Colon (tissue), 2 donors: Measurements from ENCODE around the gene ARHGEF12.
"Not testable (repeated sequence)": the region's sequence is repeated elsewhere in the genome, so short reads cannot be mapped to it uniquely, and the experiment has no call there.

Experiments used
- FAIRE-seq: peaks from 2 replicates; lab custom pipeline; 2012; peaks lifted over from hg19 to GRCh38; lab: Jason Lieb, UNC
- donor health status: control.
- donor health status: control.

The ARHGEF12 gene

GRCh38 chr11:120499859-120500258 is 163.6 kb downstream of the ARHGEF12 start:
- FAIRE-seq, result no peak

GRCh38 chr11:120500414-120501071 is 164.3 kb downstream of the ARHGEF12 start:
- no peak for FAIRE-seq

- no peak for FAIRE-seq
These were observed 165.2 kb downstream of the ARHGEF12 start for GRCh38 chr11:120501440-120501839.

DNA sequence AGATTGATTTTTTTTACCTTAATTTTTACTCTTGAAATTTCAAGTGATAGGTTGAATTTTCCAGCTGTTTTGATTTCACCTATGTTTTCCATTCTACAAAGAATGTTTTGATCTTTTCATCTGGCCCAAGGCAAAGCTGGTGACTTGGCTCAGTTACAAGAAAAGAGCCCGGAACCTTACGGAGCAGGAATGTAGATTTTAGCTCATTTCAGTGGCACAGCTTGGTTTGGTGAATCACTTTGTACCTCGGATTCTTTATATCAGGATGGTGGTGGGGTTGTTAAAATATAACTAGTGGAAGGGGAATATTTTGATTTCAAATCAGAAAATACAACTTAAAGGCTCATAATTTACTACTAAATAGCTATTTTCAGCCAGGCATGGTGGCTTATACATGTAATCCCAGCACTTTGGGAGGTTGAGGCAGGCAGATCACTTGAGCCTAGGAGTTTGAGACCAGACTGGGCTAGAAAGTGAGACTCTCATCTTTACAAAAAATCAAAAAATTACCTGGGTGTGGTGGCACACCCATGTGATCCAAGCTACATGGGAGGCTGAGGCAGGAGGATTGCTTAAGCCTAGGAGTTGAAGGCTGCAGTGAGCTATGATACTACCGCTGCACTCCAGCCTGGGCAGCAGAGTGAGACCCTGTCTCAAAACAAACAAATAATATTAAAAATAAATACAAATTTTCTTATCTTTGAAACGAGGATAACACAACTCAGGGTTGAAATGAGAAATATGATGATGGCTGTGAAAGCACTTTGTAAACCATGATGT is 166.0 kb downstream of the ARHGEF12 start:
- FAIRE-seq, result no peak

- not testable (repeated sequence) for FAIRE-seq
These were observed 167.3 kb downstream of the ARHGEF12 start for GRCh38 chr11:120503529-120503928.

- FAIRE-seq, result no peak
These were observed 169.7 kb downstream of the ARHGEF12 start for GRCh38 chr11:120505801-120506425.

DNA sequence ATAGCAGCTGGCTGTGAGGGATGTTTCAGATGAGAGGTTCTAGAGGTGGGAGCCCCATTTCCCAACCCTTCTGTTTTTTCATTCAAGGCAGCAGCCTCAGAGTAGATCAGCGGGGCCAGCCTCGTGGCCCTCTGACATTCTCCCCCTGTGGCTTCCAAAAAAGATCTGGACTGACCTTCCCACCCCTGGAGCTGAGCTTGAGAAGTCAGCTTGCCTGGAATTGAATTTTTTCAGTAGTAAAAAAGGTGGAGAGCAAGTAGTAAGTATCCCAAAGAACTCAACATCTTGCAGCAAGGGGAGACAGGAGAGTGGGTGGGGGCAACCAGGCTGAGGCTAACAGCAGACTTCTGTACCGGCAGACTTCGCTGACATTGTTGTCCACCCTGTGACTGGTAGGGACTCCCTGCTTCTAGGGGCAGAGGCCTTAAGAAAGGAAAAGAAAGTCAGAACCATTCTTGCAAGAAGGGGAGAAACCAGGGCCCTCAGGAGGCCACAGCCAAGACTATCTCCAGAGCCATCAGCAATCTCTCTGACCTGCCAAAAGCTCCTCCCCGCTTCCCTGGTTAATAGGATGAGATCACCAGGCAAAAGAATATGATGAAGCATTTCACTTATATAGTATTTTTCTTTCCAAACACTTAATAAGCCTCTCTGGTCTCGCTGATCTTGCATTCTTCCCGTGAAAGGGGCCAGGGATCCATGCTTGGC is 173.3 kb downstream of the ARHGEF12 start:
- no peak for FAIRE-seq

DNA sequence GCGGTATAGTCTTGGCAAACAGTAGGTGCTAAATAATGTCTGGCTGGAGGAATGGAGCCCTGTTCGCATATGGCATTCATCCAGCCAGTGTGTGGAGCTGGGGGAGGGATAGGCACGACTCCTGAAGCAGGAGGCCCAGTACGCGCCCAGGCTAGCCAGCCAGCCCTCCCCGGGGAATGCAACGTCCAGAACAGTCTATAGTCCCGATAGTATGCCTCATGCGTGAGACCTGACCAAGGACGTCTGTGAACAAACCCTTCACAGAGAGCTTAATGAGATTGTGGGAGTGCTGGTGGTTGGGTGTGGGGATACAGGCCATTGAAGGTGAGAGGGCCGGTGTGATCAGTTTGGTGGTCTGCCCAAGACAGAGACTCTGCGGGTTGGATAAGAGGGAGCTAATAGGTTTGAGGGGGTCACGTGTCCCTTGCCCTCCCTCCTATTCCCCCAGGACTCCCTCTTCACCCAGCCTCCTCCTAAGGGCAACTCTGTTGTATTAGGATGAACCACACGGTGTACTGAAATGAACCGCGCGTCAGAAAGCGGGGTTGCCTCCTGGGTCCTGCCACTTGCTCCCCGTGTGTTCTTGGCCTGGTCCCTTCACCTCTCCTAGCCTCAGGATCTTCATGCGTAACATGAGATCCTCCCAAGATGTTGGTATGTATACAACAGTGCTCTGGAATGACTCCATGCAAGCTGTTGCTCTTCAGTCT is 174.3 kb downstream of the ARHGEF12 start:
- FAIRE-seq, result no peak

DNA sequence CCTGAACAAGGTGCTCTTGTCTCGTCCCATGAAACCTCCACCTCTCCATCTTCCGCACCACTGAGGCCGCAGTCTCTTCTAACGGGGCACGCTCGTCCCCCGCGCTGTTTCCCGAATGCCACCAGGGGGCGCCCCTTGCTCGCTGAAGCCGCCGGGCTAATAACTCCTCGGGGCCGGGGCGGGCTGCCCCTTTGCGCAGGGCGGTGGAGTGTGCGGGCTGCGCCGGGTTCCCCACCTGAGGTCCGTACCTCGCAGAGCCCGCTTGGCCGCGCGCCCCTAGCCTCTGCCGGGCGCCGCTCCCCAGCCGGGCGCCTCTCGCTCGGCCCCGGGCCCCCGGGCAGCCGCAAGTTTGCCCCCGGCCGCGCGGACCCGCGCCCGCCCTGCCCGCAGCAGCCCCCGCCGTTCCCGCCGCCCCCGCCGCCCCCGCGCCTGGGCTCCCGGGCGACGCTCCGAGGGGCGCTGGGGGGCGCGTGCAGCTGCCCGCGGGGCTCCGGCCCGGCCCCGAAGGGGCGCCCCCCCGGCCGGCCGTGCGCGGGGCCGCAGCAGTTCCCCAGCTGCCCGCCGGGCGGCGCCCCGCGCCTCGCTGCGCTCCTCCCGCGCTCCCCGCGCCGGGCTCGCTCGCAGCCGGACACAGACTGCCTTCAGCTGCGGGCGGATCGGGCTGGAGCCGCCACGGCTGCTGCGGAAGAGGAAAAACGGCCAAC is 175.1 kb downstream of the ARHGEF12 start, which contains the start of gene GRIK4:
Gene GRIK4 (plus strand): TSS at position 633 of the 704 bp plus-strand sequence. CDS start 148,571 bp downstream, outside the sequence.
- FAIRE-seq, result no peak

GRCh38 chr11:120511820-120512738 is 175.9 kb downstream of the ARHGEF12 start:
- no peak for FAIRE-seq

DNA sequence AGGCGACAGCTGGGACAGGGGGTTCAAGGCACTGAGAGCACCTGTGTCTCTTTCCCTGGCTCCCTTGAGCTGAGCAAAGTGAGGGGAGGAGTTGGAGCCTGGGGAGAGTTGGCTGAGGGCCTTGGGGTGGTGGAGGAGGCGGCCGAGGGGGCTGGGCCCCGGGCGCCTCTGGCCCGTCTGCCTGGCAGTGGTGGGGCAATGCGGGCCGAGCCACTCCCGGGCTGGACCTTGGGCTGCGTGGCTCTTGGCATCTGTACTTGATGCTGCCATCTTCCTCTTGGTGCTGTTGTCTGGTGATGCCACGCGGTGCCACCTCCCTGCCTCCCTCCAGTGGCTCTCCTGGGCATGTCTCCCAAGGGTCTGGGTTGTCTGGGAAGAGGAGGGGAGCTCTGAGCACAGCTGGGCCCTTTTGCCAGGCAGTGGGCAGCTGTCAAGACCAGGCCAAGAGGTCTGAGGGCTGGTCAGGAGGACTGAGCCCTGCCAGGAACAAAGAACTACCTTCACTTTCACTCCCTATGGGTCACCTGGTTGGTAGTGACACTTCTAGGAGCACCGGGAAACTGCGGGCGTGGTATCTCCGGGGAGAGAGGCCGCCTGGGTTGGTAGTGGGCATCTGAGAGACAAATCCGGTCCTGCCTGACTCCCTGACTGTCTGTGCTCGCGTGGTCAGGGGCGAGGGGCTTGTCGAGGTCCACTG is 176.7 kb downstream of the ARHGEF12 start:
- no peak for FAIRE-seq

DNA sequence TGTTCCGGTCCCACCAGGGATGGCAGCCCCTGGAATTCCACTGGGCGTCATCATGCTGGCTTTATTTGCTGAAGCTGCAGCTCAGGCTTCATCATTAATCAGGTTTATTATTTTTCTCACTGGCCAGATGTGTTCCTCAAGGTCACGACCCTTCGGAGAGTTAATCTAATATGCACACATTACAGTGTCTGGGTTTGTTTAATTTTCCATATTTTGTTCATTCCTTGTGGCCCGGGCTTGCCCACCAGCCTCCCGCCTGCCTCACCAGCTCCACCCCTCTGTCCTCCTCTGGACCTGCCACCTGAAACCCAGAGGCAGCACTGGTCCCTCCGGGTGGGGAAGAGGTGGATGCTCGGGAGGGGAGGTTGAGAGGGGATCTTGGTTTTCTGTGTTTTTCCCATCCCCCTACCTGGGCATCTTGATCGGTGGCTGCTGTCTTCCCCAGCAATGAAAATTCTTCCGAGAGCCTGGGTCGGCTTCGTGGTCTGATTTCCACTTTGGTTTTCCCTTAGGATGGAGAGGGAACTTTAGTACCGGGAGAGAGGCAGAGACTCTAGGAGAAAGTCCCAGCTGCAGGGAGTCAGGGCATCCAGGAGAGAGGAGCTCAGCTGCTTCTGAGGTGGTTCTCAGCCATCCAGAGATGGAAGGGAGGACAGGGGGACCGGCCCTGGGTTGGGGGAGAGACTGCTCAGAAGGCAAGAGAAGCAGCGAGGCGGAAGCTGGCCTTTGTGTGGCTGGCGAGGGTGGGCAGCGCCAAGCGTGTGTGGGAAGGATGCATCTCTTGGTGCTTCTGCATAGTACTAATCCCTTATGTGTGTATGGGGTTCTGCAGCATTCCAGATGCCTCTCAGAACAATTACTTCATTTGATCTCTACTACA is 177.5 kb downstream of the ARHGEF12 start:
- FAIRE-seq, result no peak

DNA sequence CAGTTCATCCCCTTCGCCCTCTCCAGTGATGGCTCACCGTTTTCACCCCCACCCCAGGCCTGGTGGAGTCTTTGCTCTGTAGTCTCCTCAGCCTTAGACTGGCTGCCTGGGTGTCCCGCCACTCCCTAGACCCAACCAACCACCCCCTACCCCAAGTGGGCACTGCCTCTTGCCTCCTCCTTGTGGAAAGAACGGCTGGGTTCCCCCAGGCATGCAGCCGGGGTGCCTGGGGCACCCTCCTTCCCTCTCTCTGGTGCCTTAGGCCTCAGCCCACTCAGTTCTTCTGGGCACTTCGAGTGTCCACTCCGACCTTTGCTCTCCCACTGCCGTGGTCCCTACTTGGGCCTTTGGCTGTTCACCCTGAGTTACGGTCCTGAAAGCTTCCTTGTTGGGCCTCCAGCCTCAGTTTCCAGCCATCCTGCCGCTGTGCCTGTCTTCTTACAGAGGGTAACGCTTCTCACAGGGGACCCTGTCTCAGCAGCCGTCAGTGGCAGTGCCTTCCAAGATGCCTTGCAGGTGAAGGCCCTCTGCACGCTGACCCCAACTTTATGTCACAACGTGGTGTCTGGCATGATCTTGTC is 178.4 kb downstream of the ARHGEF12 start:
- no peak for FAIRE-seq

- no peak for FAIRE-seq
These were observed 179.0 kb downstream of the ARHGEF12 start for GRCh38 chr11:120515186-120515723.

GRCh38 chr11:120516461-120517389 is 180.5 kb downstream of the ARHGEF12 start:
- FAIRE-seq, result no peak

GRCh38 chr11:120517390-120517761 is 181.2 kb downstream of the ARHGEF12 start:
- no peak for FAIRE-seq
